IgD-negative memory B cell (primary cell): ENCODE data around the gene RAB4A. TPM values are rescaled to one million over a fixed set of nuclear protein-coding genes. Genes with fewer than 3 reads are reported as not detected.

Experiments used
- H3K27ac Mint-ChIP-seq, 3 donors: one replicate each; pipeline ENCODE4 v1.8.0; 2020 to 2022; ENCODE audit warnings: mild to moderate bottlenecking in 3 of 3, mixed read lengths in 3 of 3, moderate library complexity in 1 of 3
- H3K27me3 Mint-ChIP-seq: one replicate; pipeline ENCODE4 v1.8.0; 2021; ENCODE audit warnings: mixed read lengths
- H3K36me3 Mint-ChIP-seq: one replicate; pipeline ENCODE4 v1.8.0; 2020; ENCODE audit warnings: mild to moderate bottlenecking, mixed read lengths
- H3K4me1 Mint-ChIP-seq, 3 donors: one replicate each; pipeline ENCODE4 v1.8.0; 2020 to 2022; ENCODE audit warnings: mixed read lengths in 3 of 3, mild to moderate bottlenecking in 1 of 3
- H3K4me3 Mint-ChIP-seq, 4 donors: one replicate each; pipeline ENCODE4 v1.8.0; 2020 to 2022; ENCODE audit warnings: mild to moderate bottlenecking in 4 of 4, mixed read lengths in 4 of 4, moderate library complexity in 3 of 4
- H3K9me3 Mint-ChIP-seq, 3 donors: one replicate each; pipeline ENCODE4 v1.8.0; 2020 to 2021; ENCODE audit warnings: mixed read lengths in 3 of 3, mild to moderate bottlenecking in 1 of 3
- polyA plus RNA-seq: library from polyadenylated mRNA; unstranded; fragments of 300-500 nt; fragmentation: Illumina TruSeq; gene quantifications from one replicate; pipeline ENCODE4 v1.2.3, GENCODE V29; 2021

The RAB4A gene
- polyA plus RNA-seq, 1 donor from 2014 or later, result 37.8 TPM

DNA sequence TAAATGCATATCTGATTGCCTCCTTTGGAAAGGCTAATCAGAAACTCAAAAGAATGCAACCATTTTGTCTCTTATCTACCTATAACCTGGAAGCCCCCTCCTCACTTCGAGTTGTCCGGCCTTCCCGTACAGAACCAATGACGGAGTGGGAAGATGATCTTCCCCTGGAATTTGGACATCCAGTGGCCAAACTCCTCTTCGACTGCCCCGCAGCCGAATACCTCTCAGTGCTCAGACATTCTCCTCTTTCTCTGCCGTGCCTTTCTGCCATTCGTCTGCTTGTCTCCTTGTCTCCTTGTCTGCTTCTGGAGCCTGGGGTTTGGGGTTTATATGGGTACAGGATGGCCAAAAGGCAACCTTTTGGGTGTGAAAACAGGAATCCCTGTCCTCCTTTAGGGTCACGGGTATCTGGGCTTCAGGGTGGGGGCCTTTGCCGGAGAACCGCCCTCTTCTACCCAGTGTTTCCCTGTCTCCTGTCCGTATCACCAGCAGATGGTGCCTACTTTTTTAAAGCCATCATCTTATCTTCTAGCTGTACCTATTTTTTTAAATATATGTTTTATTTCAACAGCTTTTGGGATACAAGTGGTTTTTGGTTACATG, 35.9 kb upstream of the RAB4A start:
- Mint-ChIP-seq H3K27me3 (peaks cover 24% of the 10 kb centered on the region), H3K27ac (no peak overlapping the region), H3K4me3 (no peak overlapping the region), H3K36me3 (peaks cover 2% of the 10 kb centered on the region), H3K9me3 (no peaks in the 10 kb centered on the region), H3K4me1 (peaks cover 4 to 6% (median 6%) of the 10 kb centered on the region in 3 donors)

DNA sequence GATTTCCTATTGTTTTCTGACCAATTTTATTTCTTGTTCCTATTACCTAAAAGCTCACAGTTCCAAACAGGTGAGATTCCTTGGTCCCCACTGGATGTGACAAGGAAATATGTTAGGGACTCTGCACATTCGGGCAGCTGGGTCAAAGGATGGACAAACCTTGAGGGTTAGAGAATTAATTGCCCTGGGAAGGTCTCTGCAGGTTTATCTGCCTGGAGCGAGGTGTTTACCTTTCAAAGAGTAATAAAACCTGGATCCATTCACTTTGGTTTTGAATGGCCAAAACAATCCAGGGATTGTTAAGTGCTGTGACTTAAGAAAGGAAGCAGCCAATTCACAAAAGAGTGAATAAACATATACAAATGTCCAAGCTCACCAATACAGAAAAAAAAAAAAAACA, 33.6 kb upstream of the RAB4A start:
- Mint-ChIP-seq H3K9me3 (peaks cover 0 to 4% (median 4%) of the 10 kb centered on the region in 3 donors), H3K36me3 (peaks cover 4% of the 10 kb centered on the region), H3K27ac (no peak overlapping the region)

DNA sequence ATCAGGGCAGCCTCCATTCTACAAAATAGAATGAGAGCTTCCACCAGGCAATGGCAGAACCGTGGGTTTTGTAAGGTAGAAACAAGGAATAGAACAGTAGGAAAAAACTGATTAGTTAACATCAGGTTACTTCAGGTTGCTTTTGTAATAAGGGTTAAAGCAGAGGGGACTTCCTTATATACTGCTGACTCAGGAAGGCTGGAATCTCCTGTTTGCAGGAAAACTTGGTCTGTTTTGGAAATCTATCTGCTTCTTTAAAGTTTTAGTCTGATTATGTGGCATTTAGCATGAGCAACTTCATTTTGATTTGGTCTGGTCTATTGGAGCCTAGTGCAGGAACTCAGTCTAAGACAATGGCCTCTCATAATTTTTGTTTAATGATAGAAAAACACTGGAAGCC, 32.7 kb upstream of the RAB4A start:
- Mint-ChIP-seq H3K4me3 (no peak overlapping the region), H3K4me1 (no peaks in the 10 kb centered on the region), H3K27me3 (peaks cover 18% of the 10 kb centered on the region), H3K27ac (no peak overlapping the region), H3K36me3 (peaks cover 2% of the 10 kb centered on the region), H3K9me3 (peaks cover 3 to 5% (median 4%) of the 10 kb centered on the region in 3 donors)

More for the DNA sequence above, 33.6 kb upstream of the RAB4A start:
- H3K27me3 Mint-ChIP-seq, result peaks cover 18% of the 10 kb centered on the region
- H3K4me1 Mint-ChIP-seq, result no peaks in the 10 kb centered on the region
- H3K4me3 Mint-ChIP-seq, result no peak overlapping the region

DNA sequence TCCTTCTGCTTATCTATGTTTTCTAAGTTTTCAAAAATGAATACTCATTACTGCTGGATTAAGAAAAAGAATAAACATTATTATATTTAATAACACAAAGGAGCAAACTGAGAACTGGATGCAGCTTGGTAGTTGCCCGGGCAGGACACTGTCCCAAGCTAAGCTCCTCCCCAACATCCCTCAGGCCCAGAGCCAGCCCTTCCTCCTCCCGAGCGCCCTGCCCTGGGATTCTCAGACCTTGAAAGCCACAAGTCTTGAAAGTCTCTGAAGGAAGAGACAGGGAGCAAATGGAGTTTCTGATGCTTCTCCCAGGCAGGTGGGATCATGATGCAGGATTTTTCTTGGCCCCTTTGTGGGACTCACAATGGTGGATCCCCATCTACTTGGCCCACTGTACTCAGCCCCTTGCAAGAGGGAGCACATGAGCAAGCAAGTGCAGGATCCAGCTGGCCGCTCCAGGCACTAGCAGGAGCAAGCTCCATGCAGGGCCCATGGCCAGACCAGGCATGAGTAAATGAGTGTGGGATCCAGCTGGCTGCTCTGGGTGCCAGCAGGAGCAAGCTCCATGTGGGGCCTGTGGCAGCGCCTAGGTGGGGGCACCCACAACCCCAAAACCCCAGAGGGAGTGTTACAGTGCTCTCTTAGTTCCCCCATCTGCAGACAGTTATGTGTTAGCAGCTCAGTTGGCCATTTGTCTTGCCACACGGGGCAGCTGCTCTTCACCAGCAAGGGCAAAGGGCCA, 32.1 kb upstream of the RAB4A start:
- no peak overlapping the region for H3K4me3 Mint-ChIP-seq
- no peaks in the 10 kb centered on the region for H3K4me1 Mint-ChIP-seq
- H3K9me3 Mint-ChIP-seq, result peaks cover 7 to 11% (median 7%) of the 10 kb centered on the region in 3 donors
- H3K36me3 Mint-ChIP-seq, result peaks cover 2% of the 10 kb centered on the region
- no peak overlapping the region for H3K27ac Mint-ChIP-seq
- peaks cover 13% of the 10 kb centered on the region for H3K27me3 Mint-ChIP-seq

DNA sequence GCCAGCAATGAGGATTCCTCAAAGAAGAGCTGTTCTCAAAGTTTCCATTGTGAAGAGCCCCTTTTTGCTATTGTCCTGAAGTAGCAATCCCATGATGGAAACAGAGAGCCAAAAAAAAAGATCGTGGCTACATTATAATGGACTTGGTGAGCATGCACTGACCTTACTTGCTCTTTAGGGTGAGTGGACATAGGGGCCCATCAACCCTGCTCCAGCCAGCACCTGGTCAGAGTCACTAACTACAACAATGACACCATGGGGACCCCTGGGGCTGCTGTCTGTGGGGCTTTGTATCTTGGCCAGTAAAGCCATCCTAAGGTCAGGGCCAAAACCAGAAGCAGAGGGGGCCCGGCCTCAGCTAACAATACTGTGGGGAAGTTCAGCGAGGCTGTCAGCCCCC, 30.4 kb upstream of the RAB4A start:
- Mint-ChIP-seq H3K27ac (no peak overlapping the region), H3K4me3 (no peak overlapping the region), H3K4me1 (no peaks in the 10 kb centered on the region), H3K36me3 (peaks cover 4% of the 10 kb centered on the region), H3K9me3 (peaks cover 9 to 20% (median 14%) of the 10 kb centered on the region in 3 donors), H3K27me3 (peaks cover 11% of the 10 kb centered on the region)

DNA sequence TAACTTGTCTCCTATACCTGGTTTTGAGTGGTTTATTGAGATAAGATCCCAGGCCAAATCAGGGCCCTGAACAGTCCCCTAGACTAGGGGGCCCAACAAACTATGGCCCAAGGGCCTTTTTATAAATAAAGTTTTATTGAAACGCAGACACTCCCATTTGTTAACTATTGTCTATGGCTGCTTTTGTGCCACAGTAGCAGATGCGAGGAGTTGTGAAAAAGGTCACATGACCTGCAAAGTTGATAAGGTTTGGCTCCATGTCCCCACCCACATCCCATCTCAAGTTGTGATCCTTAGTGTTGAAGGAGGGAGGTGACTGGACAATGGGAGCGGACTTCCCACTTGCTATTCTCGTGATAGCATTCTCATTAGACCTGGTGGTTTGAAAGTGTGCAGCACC, 29.5 kb upstream of the RAB4A start:
- Mint-ChIP-seq H3K4me1 (no peaks in the 10 kb centered on the region), H3K27ac (peak overlapping the region in 1 of 3 donors; percentile 37), H3K36me3 (peaks cover 4% of the 10 kb centered on the region), H3K9me3 (peaks cover 9 to 20% (median 14%) of the 10 kb centered on the region in 3 donors), H3K27me3 (peaks cover 10% of the 10 kb centered on the region), H3K4me3 (no peak overlapping the region)

DNA sequence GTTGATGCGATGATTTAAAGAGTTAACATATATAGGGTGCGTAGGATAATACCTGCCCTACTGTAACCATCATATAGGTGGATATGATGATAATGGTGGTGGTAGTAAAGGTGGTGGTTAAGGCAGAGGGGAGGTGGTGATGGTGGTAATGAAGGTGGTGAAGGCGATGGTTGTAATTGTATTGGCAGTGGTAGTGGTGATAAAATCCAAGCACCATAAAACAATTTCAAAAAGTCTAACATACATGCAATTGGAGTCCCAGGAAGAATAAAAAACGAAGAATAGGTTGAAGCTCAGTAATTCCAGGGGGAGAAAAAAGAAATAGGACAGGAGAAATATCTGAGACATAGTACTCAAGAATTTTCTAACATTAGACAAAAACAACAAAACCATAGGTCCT, 27.3 kb upstream of the RAB4A start:
- H3K36me3 Mint-ChIP-seq, result peaks cover 4% of the 10 kb centered on the region
- H3K27me3 Mint-ChIP-seq, result peaks cover 4% of the 10 kb centered on the region
- no peak overlapping the region for H3K27ac Mint-ChIP-seq
- no peaks in the 10 kb centered on the region for H3K4me1 Mint-ChIP-seq
- no peak overlapping the region for H3K4me3 Mint-ChIP-seq
- peaks cover 9 to 20% (median 14%) of the 10 kb centered on the region in 3 donors for H3K9me3 Mint-ChIP-seq

DNA sequence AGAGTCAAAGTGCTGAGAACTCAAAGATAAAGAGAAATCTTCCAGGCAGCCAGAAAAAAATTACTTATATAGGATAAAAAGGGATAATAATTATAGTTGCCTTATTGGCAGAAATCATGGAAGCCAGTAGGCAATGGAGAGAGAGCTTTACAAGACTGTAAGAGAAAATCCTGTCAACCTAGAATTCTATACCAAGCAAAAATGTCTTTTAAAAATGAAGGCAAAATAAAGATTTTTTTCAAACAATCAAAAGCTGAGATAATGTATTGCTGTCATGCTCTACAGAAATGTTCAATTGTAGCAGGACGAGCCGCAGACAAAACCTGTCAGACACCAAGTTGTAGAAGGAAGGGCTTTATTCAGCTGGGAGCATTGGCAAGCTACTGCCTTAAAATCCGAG, 26.8 kb upstream of the RAB4A start:
- Mint-ChIP-seq H3K36me3 (peaks cover 4% of the 10 kb centered on the region), H3K4me1 (no peaks in the 10 kb centered on the region), H3K27ac (no peak overlapping the region), H3K4me3 (no peak overlapping the region), H3K27me3 (peaks cover 4% of the 10 kb centered on the region), H3K9me3 (peaks cover 9 to 20% (median 14%) of the 10 kb centered on the region in 3 donors)

DNA sequence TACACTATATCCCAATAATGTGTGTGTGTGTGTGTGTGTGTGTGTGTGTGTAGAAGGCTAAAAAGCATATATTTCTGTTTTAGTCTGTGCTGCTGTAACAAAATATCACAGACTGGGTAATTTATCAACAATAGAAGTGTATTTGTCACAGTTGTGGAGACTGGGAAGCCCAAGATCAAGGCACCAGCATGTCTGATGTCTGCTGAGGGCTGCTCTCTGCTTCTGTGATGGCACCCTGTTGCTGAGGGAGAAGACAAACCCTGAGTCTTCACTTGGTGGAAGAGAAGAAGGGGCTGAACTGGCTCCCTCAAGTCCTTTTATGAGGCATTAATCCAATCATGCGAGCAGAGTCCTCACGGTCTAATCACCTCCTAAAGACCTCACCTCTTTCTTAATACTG, 23.0 kb upstream of the RAB4A start:
- Mint-ChIP-seq H3K36me3 (peaks cover 1% of the 10 kb centered on the region), H3K9me3 (peaks cover 5 to 16% (median 11%) of the 10 kb centered on the region in 3 donors), H3K4me3 (no peak overlapping the region), H3K4me1 (peaks cover 0 to 1% (median 0%) of the 10 kb centered on the region in 3 donors), H3K27me3 (peaks cover 2% of the 10 kb centered on the region), H3K27ac (no peak overlapping the region)

DNA sequence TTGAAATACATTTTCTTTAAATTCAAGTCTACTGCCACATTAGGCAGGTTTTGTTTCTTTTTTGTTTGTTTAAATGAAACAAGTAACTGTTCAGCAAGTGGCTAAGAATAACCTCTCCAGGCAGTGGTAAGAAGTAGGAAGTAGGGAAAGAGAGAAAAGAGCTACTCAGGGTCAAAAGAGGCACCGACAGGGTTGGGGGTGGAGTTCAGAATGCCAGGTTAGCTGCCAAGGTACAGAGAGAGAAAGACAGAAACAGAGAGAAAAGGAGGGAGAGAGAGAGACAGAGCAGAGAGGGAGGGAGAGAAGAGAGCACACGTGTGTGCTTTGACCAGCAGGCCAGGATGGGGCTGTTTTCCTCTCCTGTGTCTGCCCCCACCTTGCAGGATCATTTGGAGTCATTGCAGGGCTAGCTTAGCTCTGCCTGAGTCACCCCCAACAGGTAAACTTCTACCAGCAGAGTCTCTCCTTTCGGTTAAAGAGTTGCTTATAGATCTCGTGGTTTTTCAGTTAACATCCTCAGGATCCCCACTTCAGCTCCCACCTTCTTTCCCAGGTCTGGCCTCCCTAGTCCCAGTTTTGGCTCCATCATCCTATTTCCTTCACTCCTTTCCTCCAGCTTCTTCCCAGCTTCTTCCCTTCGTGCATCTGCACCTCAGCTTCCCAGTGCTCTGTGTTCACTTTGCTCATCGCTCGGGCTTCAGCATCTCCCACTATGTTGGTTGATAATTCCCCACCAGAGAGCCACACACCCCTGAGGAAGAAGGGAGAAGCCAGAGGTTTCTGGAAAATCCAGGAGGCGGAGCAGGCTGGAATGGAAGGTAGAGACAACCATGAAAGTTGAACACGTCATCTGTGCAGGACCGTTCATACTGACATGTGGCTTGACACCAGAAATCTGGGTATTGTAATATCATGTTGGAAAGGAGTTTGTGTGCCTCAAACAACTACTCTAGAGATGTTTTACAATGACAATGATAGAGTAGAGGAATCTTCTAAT, 21.8 kb upstream of the RAB4A start:
- H3K4me1 Mint-ChIP-seq, result peaks cover 6 to 8% (median 7%) of the 10 kb centered on the region in 3 donors
- H3K36me3 Mint-ChIP-seq, result peaks cover 3% of the 10 kb centered on the region
- peak overlapping the region in 2 of 3 donors; percentile 34 to 40 for H3K27ac Mint-ChIP-seq
- peaks cover 4% of the 10 kb centered on the region for H3K27me3 Mint-ChIP-seq
- H3K4me3 Mint-ChIP-seq, result no peak overlapping the region
- peaks cover 2 to 6% (median 5%) of the 10 kb centered on the region in 3 donors for H3K9me3 Mint-ChIP-seq

DNA sequence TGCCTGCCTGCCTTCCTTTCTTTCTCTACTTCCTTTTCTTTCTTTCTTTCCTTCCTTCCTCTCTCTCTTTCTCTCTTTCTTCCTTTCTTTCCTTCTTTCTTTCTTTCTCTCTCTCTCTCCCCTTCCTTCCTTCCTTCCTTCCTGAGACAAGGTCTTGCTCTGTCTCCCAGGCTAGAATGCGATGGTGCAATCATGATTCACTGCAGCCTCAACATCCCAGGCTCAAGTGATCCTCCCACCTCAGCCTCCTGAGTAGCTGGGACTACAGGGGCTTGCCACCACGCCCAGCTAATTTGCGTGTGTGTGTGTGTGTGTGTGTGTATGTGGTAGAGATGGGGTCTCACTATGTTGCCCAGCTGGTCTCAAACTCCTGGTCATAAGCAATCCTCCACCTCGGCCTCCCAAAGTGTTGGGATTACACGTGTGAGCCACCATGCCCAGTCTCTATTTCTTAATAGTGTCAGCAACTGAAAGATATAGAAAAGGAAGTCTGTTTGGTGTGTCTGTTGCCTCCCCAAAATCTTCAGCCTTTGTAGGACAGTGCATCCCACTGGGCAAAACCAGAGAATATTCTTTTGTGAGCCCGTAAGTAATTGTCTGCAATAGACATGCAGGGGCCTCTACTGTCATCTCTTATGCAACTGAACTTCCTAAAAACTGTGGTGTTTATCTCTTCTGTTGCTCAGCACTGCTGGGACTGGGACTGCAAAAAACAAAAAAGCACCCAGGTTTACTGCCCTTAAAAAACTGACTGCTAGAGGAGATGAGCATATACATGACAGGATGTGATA, 20.9 kb upstream of the RAB4A start:
- Mint-ChIP-seq H3K4me3 (no peak overlapping the region), H3K27ac (peak overlapping the region in 1 of 3 donors; percentile 34), H3K9me3 (no peaks in the 10 kb centered on the region), H3K36me3 (peaks cover 2% of the 10 kb centered on the region), H3K27me3 (peaks cover 2% of the 10 kb centered on the region), H3K4me1 (peaks cover 7 to 9% (median 8%) of the 10 kb centered on the region in 3 donors)

DNA sequence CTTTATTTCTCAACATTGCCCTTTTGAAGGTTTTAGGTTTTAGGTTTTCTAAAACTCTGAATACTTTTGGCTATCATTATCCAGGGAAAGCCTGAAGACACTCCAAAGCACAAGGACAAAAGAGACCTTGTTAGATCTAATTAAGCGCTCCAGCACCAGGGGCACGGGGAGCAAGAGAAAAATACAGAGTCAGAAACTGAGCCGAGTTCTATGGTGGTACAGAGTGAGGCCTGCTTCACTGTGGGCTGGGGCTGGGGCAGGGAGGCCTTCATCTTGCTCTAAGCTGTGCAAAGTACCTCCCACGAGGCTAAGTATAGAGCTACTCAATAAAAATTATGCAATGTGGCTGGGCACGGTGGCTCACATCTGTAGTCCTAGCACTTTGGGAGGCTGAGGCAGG, 19.7 kb upstream of the RAB4A start:
- no peaks in the 10 kb centered on the region for H3K9me3 Mint-ChIP-seq
- H3K4me3 Mint-ChIP-seq, result no peak overlapping the region
- H3K4me1 Mint-ChIP-seq, result peaks cover 7 to 9% (median 8%) of the 10 kb centered on the region in 3 donors
- H3K27ac Mint-ChIP-seq, result no peak overlapping the region
- H3K36me3 Mint-ChIP-seq, result peaks cover 2% of the 10 kb centered on the region
- H3K27me3 Mint-ChIP-seq, result peaks cover 2% of the 10 kb centered on the region

DNA sequence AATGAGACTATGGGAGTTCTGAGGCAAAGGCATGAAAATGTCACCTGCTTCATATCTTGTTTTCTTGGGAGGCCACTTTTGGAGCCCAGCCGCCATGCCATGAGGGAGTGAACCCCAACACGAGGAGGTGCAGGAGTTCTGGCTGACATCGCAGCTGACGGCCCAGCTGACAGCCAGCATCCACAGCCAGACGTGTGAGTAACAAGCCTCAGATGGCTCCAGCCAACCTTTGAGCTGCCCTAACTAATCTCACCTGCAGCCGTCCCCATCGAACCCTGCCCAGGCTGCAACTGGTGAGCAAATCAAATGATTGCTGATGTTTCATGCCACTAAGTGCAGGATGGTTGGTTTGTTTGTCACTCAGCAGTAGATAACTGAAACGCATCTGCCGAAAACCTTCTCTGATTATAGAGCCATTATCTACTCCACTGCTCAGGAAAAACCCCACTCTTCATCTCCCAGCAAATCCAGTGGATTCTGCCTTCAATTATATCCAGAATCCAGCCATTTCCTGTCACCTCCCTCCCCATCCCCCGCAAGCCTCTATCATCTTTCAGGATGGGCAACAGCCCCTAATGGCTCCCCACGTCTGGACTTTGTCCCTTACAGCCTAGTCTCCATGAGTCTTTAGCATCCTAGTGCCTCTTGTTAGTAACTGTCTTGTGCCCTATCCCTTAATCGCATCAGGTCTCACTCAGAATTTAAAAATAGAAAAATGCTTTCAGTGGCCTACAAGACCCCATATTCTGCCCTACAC, 18.5 kb upstream of the RAB4A start:
- H3K27ac Mint-ChIP-seq, result no peak overlapping the region
- H3K36me3 Mint-ChIP-seq, result peaks cover 2% of the 10 kb centered on the region
- no peak overlapping the region for H3K4me3 Mint-ChIP-seq
- H3K27me3 Mint-ChIP-seq, result peaks cover 3% of the 10 kb centered on the region
- H3K4me1 Mint-ChIP-seq, result peaks cover 7 to 9% (median 8%) of the 10 kb centered on the region in 3 donors
- no peaks in the 10 kb centered on the region for H3K9me3 Mint-ChIP-seq
